ENCODE measurements around the gene CAMTA1.

The CAMTA1 gene

DNA sequence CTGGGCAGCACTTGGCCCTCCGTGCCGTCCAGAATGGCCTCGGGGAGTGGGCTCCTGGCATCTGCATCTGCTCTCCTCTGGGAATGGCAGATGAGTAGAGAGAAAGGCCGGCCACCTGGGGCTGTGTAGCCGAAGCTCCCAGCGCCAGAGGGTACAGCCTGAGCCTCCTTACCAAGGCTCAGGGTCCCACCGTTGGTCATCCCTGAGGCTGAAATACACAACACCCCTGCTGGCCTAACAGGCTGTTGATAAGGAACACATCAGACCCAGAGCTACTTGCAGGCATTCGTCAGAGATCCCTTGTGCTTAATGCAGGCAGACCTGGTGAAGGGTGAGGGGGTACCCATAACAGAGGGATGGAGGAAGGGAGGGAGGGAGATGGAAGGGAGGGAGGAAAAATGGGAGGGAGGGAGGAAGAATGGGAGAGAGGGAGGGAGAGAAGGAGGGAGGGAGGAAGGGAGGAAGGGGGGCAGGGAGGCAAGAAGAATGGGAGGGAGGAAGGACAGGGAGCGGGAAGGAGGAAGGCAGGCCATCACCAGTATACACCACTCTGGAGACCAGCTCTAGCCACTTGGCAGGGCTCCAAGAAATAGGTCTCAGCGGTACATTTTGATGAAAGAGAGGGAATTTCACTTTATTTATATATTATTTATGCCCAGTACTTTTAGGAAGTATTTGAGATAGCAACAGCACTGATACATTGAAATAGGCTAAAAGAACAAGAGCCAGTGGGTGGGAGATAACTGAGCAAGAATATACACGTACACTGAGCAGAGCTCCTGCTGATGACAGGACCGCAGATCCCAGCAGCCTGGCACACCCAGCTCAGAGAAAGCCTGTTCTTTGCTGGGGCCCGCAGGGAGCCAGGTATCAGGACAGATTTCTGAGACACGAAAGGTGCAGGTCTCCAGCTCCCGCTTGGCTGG, 670.8 kb downstream of the CAMTA1 start:
- no peak for DNase-seq (ENCODE audit: low spot score)

DNA sequence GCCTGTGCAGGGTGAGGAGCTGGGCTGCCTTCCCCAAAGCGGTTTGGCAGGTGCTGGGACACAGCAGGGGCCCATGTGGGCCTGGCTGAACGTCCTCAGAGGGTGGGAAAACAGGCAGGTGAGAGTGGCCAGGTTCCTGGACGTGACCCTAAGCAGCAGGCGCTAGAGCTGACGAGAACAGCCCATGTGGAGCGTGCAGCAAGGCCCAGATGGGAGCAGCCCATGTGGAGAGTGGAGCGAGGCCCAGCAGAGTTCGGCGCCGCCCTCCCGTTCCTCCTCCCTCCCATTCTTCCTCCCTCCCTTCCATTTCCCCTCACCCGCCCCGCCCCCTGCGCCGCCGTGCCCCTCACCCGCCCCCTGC, 671.4 kb downstream of the CAMTA1 start:
- DNase-seq (ENCODE audit: low spot score) = no peak

DNA sequence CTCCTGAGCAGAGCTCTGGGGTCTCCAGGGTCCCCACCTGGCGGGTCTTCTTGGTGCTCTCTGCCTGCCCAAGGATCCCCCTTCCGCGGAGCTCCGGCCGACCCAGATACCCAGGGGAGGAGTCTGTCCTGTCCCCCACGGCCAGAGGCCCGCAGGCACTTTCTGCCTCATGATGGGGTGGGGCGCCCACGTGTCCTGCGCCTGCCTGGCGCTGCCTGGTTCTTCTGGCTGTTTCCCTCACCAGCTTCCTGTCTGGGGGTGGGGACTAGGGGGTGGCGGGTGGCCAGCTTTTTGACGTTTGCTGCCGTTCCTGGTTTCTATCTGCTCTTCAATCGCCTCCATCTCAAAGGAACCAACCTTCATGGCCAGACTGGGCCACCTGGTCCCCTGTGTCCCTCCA, 672.6 kb downstream of the CAMTA1 start:
- DNase-seq (ENCODE audit: low spot score) = no peak

DNA sequence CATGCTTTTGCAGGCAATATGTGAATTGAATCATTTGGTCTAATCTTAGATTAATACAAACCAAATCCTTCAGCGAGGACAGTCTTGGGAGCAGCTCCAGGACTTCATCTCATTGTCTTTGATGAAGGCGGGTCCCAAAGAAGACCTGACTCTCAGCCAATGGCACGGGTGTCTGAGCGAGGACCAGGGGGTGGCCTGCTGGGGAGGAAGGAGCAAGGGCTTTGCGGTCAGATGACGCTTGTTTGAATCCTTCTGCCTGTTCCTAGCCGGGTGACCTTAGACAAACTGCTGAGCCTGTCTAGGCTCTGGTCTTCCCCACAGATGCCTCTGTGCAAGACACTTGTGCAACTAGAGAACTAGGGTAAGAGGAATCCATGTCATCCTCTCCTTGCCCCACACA, 673.7 kb downstream of the CAMTA1 start:
- DNase-seq (ENCODE audit: low spot score) = no peak

DNA sequence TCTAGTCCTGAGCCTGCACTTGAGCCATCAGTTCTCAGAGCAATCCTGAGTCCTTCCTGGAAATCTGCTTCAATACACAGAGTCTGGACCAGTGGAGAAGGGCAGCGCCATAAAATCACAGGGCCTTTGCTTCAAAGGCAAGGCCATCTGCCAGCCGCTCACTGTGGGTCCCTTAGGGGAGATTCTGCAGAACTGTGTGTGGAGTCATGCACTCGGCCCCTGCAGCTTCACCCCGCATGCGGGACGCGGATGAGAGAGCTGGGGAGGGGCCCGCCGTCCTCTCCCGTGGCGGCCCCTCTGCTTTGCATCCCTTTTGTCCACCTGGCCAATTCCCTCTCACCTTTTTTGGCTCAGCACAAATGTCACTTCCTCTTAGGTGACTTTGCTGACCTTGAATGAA, 674.7 kb downstream of the CAMTA1 start:
- no peak for DNase-seq (ENCODE audit: low spot score)

DNA sequence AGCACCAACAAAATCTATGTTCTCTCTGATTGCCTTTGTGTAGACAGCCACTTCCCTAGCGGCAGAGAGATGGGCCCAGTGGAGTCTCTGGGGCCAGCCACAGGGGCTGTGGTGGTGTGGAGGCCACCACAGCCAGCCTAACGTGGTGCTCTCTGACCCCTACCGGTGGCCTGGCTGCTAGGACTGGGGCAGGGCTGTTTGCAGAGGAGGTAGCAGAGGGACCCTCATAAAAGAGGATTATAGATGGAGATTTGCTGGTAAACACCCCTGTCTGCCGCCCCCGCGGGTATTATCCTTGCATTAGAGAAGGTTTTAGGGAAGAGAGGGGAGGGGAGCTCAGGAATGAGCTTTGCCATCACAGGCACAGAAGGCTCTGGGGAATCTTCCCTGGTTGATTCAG, 675.6 kb downstream of the CAMTA1 start:
- DNase-seq (ENCODE audit: low spot score) = no peak

DNA sequence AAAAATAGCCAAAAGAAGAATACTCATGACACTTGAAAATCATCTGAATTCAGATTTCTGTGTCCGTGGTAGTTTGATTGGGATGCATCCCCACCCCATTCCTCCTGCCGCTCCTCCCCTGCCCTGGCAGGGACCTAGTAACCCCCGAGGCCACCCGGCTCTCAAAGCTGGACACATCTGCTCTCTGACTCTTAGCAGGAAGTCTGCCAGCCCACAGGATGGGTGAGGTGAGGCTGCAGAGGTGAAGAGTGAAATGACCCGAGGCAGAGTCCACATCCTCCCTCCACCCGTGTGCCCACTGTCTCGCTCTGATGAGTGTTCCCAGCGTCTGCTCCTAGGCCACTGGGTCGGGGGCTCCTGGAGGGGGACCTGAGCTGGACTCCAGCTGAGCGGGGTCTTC, 677.4 kb downstream of the CAMTA1 start:
- DNase-seq (ENCODE audit: low spot score) = no peak

DNA sequence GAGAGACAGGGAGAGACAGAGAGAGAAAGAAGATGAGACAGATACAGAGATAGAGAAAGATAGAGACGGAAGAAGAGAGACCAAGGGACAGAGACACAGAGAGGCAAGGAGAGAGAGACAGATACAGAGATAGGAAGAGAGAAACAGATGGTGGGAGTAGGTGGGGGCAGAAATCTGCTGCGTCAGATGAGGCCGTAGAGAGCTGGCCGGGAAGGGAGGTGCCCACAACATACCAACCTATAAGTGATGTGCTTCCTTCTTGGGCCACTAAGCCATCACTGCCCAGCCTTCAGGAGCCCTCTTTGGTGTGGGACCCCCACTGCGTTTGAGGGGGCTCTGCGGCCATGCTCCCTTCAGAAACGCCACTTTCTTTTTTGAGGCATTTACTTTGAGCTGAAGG, 678.3 kb downstream of the CAMTA1 start:
- no peak for DNase-seq (ENCODE audit: low spot score)

DNA sequence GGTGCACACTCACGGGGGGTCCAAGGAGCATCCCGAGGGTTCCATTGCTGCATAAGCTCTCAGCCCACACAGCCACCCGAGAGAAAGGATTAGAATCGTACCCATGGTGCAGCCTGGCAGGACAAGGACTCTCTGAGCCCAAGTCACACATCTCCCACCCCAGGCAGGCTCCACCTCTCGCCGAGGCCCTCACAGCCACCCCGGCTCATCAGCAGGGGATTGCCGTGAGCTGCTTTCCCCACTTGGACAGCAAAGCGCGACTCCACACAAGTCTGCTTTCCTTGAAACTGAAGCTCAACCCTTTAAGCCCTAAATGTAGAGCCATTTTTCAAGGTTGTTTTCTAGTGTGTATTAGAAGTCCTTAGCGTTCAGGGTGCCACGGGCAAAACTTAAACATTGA, 679.5 kb downstream of the CAMTA1 start:
- DNase-seq (ENCODE audit: low spot score) = no peak

DNA sequence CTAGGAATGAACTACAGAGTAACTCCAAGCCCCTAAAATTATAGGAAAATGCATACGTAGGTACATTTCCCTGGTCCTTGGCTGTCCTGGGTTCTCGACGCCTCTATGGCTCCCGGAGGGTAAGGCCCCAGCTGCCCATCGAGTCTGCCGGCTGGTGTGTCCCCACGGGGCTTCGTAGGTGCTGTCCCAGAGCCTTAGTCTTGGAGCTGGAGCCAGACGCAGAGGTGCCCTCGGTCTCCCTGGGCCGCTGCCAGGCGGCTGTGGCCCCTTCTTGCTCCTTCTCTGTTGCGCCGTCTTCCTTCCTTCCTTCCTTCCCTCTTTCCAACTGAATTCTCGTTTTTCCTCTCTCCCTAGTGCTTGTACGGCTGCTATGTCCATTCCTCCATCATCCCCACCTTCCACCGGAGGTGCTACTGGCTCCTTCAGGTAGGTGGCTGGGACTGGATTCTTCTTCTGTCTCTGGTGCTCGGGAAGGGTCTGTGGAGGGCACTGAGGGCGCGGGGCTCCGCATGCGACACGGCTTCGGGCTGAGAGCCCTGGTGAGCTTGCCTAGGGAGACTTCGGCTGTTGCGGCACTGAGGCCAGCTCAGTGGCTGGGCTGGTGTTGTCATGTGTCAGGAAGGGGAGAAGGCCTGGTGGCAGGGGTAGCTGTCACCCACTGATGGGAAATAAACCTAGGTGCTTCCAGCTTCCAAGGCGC, 682.4 kb downstream of the CAMTA1 start:
- no peak for DNase-seq (ENCODE audit: low spot score)

DNA sequence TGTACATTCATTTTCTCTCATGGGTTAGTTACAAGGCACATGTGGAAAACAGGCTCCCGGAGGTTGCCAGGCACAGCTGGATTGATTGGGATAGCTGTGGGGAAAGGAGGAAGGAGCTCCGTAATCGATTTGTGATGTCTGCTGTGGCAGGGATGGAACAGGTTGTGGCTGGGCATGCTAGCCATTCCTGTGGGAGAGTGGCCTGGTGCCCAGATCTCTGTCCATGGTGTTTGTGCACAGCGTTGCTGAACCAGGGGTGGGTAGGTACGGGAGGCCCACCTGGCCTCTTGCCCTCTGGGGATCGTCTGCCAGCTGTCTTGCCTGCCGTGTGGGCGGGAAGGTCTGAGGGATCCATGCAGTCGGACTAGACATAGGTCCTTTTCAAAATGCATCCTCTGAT, 683.0 kb downstream of the CAMTA1 start:
- DNase-seq (ENCODE audit: low spot score) = no peak

DNA sequence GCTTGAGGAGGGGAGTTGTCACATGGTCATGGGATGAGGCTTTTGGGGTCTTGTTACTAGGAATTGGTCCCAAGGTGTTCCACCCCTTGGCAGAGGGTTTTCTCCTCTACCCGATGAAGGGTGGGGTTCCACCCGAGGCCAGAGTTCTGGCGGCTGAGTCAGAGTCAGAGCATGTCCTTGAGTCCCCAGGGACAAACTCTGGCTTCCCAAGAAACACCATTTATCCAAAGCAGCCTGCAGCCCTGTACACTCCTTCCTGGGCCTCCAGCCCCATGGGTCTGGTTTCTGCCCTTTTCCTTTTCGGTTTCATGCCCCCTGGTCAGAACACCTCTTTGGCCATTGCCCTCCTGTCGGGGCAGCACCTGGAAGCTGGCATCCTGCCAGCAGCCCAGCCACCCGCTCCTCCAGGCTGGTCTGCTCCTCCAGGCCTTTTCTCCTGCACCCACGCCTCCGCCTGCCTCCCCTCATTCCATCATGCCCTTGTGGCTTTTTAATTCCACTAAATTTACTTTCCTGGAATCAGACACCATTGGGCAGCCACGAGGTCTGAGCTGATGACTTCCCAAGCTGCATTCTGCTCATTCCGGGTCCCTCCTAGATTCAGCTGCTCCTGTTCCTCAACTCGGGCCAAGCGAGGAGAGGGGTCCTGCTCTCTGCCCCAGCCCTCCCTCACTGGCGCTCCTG, 684.1 kb downstream of the CAMTA1 start:
- DNase-seq (ENCODE audit: low spot score) = peak; percentile 97

DNA sequence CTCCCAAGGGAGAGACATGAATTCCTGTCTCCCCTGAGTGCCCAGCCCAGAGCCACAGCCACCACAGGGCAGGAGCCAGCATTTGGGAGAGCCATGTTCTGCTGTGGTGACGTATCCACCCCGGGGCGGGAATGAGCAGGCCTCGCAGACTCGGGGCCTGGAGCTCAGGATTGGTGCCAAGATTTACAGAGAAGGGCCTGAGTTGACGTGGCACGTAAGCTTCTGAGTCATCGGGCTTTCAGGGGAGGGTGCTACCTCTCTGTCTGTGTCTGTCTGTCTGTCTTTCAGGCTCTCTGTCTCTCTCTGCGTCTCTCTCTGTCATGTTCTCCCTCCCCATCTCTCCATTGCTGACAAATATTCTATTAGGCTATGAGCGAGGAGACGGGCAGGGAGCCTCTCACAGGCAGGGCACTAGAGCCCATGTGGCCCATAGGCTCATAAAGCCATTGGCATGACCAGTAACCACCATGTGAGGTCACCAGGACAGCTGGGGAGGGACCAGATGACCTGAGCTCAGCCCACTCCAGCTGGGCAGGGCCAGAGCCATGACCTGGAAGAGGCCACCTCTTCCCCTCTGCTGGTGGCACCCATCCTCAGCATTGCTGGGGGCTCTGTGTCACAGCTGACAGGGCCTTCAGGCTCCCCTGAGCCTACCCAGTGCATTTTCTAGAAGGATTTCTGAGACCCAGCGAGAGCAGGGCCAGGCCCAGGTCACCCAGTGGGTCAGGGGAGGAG, 685.8 kb downstream of the CAMTA1 start:
- DNase-seq (ENCODE audit: low spot score) = peak; percentile 98

DNA sequence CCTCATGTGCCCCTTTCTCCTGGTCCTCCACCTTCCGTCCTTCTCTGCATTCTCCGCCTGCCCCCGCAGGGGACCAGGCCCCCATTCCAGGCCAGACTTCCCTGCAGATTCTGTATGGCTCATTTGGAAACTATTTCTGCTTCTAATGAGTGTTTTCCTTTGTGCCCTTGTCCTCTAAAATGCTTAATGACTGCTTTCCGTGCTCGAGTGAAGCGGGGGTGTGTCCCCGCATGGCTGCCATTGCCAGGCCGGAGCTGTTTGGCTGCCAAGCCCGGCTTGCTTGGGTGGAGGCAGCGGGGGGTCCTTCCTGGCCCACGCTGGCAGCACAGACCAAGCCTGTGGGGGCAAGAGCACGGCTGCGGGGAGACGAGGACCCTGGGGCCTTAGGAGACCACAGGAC, 686.6 kb downstream of the CAMTA1 start:
- peak; percentile 67 for DNase-seq (ENCODE audit: low spot score)

DNA sequence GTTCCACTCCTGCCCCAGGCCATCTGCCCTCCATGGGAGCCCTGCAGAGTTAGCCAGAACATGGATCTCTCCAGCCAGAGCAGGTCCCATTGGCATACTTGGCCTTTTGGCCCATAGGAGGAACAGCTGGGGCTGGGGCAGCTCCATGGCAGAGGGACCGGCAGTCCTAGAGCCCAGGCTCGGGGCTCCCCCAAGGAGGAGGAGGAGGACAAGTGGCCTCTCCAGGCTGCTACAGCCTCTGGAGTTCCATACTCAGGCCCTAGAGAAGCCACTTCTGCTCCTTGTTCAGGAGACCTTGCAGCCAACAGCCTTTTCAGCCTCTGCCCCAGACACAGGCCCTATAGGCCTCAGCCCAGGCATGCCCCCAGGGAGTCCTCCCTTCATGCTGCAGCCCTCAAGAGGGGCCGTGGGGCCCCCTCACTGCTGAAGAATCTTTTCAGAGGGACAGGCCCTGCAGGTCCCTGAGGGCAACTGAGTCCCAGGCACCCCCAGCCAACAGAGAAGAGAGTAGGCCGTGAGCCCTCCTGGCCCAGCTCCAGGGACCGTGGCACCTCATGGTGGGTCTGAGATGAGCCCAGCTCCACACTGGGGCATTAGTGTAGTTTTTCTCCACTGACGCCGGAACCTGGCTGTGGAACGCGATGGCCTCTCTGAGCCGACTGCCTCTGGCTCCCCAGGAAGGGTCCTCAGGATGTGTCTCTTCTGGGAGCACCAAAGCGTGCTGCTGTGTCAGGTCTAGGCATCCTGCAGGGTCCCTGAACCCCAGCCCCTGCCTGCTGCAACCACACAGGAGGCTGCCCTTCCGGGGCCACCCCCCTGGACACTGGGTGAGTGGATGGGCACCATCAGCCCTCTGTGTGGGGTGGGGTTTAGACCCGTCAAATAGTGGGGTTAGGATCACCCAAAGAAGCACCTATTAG, 688.2 kb downstream of the CAMTA1 start:
- no peak for DNase-seq (ENCODE audit: low spot score)

DNA sequence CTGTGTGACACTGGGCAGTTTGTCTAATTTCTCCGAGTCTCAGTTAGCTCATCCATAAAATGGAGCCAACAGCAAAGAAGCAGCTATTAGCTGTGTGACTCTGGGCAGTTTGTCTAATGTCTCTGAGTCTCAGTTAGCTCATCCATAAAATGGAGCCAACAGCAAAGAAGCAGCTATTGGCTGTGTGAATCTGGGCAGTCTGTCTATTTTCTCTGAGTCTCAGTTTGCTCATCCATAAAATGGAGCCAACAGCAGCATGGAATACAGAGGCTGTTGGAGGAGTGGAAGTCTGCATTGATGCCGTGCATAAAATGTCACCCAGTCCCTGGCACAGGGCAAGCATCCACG, 688.9 kb downstream of the CAMTA1 start:
- no peak for DNase-seq (ENCODE audit: low spot score)

DNA sequence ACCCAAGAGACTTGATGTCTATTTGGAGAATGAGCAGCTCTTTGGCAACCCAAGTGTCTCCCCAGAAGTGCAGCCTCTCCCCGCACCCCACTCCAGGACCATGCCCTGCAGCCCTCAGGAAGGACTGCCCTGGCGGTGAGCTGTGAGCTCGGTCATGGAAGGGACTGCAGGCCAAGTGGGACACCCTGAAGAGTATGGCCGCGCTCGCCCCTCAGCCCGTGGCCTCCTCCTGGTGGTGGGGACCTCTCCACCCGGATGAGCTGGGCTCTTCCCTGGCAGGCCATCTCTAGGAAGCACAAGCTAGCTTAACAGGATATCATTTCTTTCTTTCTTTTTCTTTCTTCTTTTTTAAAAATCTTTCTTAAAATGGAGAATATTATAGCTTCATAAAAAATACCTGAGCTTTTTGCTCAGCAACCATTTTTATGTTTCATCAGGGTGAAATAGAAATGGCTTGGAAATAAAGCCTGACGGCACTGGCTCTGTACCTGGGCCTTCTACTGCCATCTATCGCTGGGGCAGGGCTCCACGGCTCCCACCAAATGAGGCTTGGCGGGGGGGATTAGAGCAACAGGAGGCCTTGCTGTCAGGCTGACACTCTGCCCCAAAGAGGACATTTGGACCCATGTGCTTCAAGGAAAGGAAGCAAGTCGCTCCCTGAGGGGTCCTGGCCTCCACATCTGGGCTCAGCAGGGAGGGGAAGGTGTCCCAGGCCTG, 689.7 kb downstream of the CAMTA1 start:
- no peak for DNase-seq (ENCODE audit: low spot score)

DNA sequence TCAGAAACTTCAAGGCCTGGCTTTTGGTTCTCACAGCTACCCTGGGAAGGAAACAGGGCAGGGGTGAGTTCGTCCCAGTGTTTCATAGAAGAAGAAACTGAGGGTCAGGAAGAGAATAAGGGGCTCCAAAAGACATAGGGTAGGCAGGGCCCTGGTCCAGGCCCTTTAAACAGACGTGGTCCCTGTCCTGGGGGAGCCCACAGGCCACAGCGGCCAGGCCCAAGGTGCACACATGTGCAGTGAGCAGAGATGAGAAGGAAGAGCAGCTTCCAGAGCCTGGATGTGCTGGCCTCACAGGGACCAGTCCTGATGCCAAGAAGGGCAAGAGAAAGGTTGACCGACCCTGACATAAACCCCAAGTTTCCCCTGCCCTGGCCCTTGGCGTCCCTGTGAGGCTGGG, 690.4 kb downstream of the CAMTA1 start:
- no peak for DNase-seq (ENCODE audit: low spot score)

DNA sequence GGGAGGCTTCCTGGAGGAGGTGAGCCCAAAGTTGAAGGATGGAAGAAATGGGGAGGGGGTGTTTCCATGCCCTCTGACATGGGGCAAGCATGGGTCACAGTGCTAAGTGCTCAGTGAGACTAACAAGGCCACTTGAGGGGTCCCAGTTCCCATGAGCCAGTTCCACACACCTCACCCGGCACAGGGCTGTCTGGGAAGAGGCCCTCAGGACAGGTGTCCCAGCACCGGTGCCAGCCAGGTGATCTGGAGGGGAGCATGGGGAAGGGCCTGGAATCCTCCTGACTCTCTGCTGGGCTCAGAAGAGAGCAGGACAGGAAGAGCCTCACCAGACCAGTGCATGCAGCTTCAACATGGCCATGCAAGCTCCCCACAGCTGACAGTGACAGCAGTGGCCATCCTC, 691.1 kb downstream of the CAMTA1 start:
- no peak for DNase-seq (ENCODE audit: low spot score)

DNA sequence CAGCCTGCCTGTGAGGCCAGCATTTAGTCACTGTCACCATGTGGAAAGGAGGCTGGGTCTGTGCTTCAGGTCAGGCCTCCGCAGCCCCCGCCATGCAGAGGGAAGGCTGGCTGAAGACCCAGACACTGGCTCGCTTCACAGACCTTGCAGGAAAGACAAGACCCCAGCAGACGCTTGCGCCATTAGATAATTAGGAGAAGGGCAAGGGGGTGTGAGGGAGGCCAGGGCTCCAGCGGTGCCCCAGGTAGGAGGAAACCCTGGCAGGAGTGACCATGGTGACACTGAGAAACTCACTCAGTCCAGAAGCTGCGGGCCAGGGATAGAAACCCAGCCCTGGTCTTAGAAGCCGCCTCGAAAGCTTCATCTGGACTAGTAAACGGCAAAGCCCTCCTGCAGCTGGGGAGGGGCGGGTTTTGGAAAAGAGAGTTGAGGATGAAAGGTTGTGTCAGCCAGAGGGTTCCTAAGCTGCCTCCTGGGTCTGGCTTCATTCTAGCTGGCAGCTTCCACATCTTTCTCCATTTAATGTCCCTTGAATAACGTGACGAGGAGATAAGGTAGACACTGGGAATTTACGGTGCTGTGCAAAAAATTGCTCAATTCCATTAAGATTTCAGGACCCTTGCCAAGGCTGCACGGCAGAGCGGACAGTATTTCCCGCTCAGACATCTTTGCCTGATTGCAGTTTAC, 691.8 kb downstream of the CAMTA1 start:
- no peak for DNase-seq (ENCODE audit: low spot score)
